Measurements from ENCODE around the gene KLHL34. TPM values are rescaled to one million over a fixed set of nuclear protein-coding genes. Genes with fewer than 3 reads are reported as not detected.

KLHL34 gene
- total RNA-seq, 4 donors from 2014 or later = 0.09 to 0.23 TPM; not detected in 2

GRCh38 chrX:21612154-21612553 is 46.0 kb downstream of the KLHL34 start:
- no peak for TF ChIP-seq CTCF (IDR thresholded peaks at IDR 0.05)
- TF ChIP-seq POLR2A (IDR thresholded peaks at IDR 0.05) = no peak
- no peak overlapping the region for H3K27ac ChIP-seq
- no peaks in the 10 kb centered on the region for H3K9me3 ChIP-seq
- no peaks in the 10 kb centered on the region for H3K4me1 ChIP-seq
- no peaks in the 10 kb centered on the region for H3K27me3 ChIP-seq
- 68 to 78% methylated on average over 5 of the region's 5 CpGs for WGBS, 2 donors
- H3K4me3 ChIP-seq = no peak overlapping the region
- no peak for DNase-seq
- intact Hi-C loops (cut with DNase I) = no loop called here
- no peaks in the 10 kb centered on the region for H3K36me3 ChIP-seq

- no peak overlapping the region for H3K4me3 ChIP-seq
- intact Hi-C loops (cut with DNase I) = no loop called here
- H3K27ac ChIP-seq = no peak overlapping the region
- H3K27me3 ChIP-seq = no peaks in the 10 kb centered on the region
- TF ChIP-seq POLR2A (IDR thresholded peaks at IDR 0.05) = no peak
- TF ChIP-seq CTCF (IDR thresholded peaks at IDR 0.05) = no peak
- no peak for DNase-seq
- no peaks in the 10 kb centered on the region for H3K4me1 ChIP-seq
- H3K9me3 ChIP-seq = no peaks in the 10 kb centered on the region
- WGBS, 2 donors = 84 to 100% methylated on average over 1 of the region's 1 CpG
- H3K36me3 ChIP-seq = no peaks in the 10 kb centered on the region
Observed at GRCh38 chrX:21610168-21610567, 48.0 kb downstream of the KLHL34 start.

GRCh38 chrX:21606002-21606401 is 52.1 kb downstream of the KLHL34 start:
- TF ChIP-seq POLR2A (IDR thresholded peaks at IDR 0.05) (no peak), CTCF (IDR thresholded peaks at IDR 0.05) (no peak)
- H3K36me3 ChIP-seq = no peaks in the 10 kb centered on the region
- H3K27me3 ChIP-seq = no peaks in the 10 kb centered on the region
- H3K4me1 ChIP-seq = no peaks in the 10 kb centered on the region
- no peak overlapping the region for H3K27ac ChIP-seq
- no peak for DNase-seq
- intact Hi-C loops (cut with DNase I) = no loop called here
- H3K4me3 ChIP-seq = no peak overlapping the region
- no peaks in the 10 kb centered on the region for H3K9me3 ChIP-seq

Other genes starting within 250 kb of the KLHL34 start
- gene SMPX, start 99.8 kb upstream of the KLHL34 start, total RNA-seq = not detected
- 1 to 10 TPM; 3.0 to 7.1 (median 5.8) TPM for gene MBTPS2, start 181.3 kb upstream of the KLHL34 start, total RNA-seq
- gene YY2, start 197.7 kb upstream of the KLHL34 start, total RNA-seq = 1 to 10 TPM in 2 of 4 donors, under 1 TPM in 2; 0.09 to 3.4 (median 0.81) TPM

All from esophagus squamous epithelium (tissue), 5 donors.